HepG2 (cell line): ENCODE results near the gene MARK2. TPM values are rescaled to one million over a fixed set of nuclear protein-coding genes. Genes with fewer than 3 reads are reported as not detected.

Source experiments
- MED8 ChIP-seq: sonication (generic); formaldehyde crosslinking; IDR thresholded peaks from 2 replicates; pipeline ENCODE4 v1.8.1; 2023; ENCODE audit warnings: mild to moderate bottlenecking, missing genetic modification reagents; ENCODE audit not compliant: insufficient replicate concordance
- PCBP1 ChIP-seq: fragments of 200-400 bp; formaldehyde crosslinking; IDR thresholded peaks from 2 replicates; pipeline ENCODE4 v1.6.1; 2017; ENCODE audit warnings: mild to moderate bottlenecking, low read depth, low read length, borderline replicate concordance
- RAD21 ChIP-seq: fragments of 450-650 bp; formaldehyde crosslinking; IDR thresholded peaks from 2 replicates; pipeline ENCODE4 v1.5.0; 2020; ENCODE audit warnings: mild to moderate bottlenecking
- ZNF253 ChIP-seq: sonication (generic); formaldehyde crosslinking; IDR thresholded peaks from 2 replicates; pipeline ENCODE4 v1.8.0; 2022; ENCODE audit warnings: mild to moderate bottlenecking, missing genetic modification reagents, borderline replicate concordance
- ZNF660 ChIP-seq: sonication (generic); formaldehyde crosslinking; IDR thresholded peaks from 2 replicates; pipeline ENCODE4 v1.5.1; 2020; ENCODE audit warnings: mild to moderate bottlenecking, low read depth, missing genetic modification reagents, borderline replicate concordance
- ZSCAN31 ChIP-seq: sonication (generic); formaldehyde crosslinking; IDR thresholded peaks from 2 replicates; pipeline ENCODE4 v1.5.0; 2020; ENCODE audit warnings: low read depth, mild to moderate bottlenecking, missing genetic modification reagents
- polyA plus RNA-seq, 8 experiments: library from polyadenylated mRNA; depleted of rRNA in 3 of 8; stranded (reverse) in 7 of 8; unstranded in 1 of 8; fragments of >200 nt; fragmentation: Illumina TruSeq in 4 of 8; extraction: Trizol in 4 of 8; gene quantifications; 2 replicates each; pipeline versions ENCODE4 v1.2.1 to v1.2.3, GENCODE V29; 2011 to 2016; ENCODE audit warnings: low read depth in 4 of 8, missing spikeins in 1 of 8, mixed read lengths in 1 of 8; ENCODE audit not compliant: insufficient read depth in 1 of 8
- total RNA-seq, 5 experiments: library from RNA; depleted of rRNA; stranded (reverse); fragments of >200 nt; fragmentation: Illumina TruSeq; extraction: Trizol; gene quantifications; 2 replicates each; pipeline ENCODE4 v1.2.3, GENCODE V29; 2016; ENCODE audit warnings: low read depth in 1 of 5
- TF ChIP-seq, protein P1 (sequence below): sonication (generic); formaldehyde crosslinking; IDR thresholded peaks from 2 replicates; pipeline ENCODE4 v1.4.0; 2020; ENCODE audit warnings: missing genetic modification reagents
- TF ChIP-seq, protein P2 (sequence below): sonication (generic); formaldehyde crosslinking; IDR thresholded peaks from 2 replicates; pipeline ENCODE4 v1.4.0; 2020; ENCODE audit warnings: missing genetic modification reagents
- TF ChIP-seq, protein P3 (sequence below): sonication (generic); formaldehyde crosslinking; IDR thresholded peaks from 2 replicates; pipeline ENCODE4 v1.5.0; 2020; ENCODE audit warnings: mild to moderate bottlenecking, missing genetic modification reagents, moderate library complexity
- TF ChIP-seq, protein P4 (sequence below): sonication (generic); formaldehyde crosslinking; IDR thresholded peaks from 2 replicates; pipeline ENCODE4 v1.9.0; 2021; ENCODE audit warnings: missing genetic modification reagents, borderline replicate concordance
- TF ChIP-seq, protein P5 (sequence below): sonication (generic); formaldehyde crosslinking; IDR thresholded peaks from 2 replicates; pipeline ENCODE4 v1.5.0; 2020; ENCODE audit warnings: mild to moderate bottlenecking, missing genetic modification reagents, borderline replicate concordance
- TF ChIP-seq, protein P6 (sequence below): sonication (generic); IDR thresholded peaks from 2 replicates; pipeline ENCODE4 v1.6.1; 2016; ENCODE audit warnings: low read depth, borderline replicate concordance

MARK2 gene
- total and polyA plus RNA-seq, 2 of the 13 experiments (the other 11 are each of a cell fraction or from before 2014, with no cell fraction given): 13.5 to 13.9 TPM

DNA sequence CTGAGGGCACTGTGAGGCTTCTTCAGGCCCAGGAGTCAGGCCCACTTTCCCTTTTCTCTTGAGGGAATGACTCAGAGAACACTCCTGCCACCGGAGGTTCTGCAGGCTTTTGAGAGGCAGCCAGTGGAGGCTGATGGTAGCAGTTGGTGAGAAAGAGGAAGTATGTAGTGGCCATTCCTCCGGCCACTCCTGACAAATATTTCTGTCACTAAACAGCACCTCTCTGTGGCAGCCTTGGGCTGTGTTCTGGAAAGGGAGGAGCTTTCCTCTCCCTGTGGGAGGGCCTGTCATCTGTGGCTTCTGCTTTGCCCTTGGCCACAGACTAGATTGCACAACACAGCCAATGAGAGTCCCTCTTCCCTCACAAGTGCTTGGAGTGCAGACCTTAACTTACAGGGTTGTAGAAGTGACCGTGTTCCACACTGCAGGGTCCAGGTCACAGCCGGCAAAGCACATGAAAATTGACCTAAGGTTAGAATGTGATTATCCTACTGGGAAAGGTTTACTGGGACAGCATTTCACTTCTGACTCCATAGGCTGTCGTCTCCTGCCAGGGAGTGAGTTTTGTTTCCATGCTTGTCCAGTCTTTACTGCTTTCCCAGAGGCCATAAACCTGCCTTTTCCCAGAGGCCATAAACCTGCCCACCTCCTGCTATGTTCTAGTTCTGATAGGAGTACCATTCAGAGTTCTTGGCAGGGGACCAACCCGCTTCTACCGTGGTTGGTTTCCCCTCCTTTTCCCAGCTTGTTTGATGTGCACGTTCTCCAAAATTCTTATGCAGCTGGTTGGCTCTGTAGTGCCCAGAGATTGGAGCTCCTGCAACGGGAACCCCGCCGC lies 33.3 kb downstream of the MARK2 start (continued):
- TF ChIP-seq, protein P1, sequence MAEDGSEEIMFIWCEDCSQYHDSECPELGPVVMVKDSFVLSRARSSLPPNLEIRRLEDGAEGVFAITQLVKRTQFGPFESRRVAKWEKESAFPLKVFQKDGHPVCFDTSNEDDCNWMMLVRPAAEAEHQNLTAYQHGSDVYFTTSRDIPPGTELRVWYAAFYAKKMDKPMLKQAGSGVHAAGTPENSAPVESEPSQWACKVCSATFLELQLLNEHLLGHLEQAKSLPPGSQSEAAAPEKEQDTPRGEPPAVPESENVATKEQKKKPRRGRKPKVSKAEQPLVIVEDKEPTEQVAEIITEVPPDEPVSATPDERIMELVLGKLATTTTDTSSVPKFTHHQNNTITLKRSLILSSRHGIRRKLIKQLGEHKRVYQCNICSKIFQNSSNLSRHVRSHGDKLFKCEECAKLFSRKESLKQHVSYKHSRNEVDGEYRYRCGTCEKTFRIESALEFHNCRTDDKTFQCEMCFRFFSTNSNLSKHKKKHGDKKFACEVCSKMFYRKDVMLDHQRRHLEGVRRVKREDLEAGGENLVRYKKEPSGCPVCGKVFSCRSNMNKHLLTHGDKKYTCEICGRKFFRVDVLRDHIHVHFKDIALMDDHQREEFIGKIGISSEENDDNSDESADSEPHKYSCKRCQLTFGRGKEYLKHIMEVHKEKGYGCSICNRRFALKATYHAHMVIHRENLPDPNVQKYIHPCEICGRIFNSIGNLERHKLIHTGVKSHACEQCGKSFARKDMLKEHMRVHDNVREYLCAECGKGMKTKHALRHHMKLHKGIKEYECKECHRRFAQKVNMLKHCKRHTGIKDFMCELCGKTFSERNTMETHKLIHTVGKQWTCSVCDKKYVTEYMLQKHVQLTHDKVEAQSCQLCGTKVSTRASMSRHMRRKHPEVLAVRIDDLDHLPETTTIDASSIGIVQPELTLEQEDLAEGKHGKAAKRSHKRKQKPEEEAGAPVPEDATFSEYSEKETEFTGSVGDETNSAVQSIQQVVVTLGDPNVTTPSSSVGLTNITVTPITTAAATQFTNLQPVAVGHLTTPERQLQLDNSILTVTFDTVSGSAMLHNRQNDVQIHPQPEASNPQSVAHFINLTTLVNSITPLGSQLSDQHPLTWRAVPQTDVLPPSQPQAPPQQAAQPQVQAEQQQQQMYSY (CRISPR knock-in tag): no peak
- TF ChIP-seq RAD21 (peak; percentile 91), MED8 (no peak), ZNF660 (CRISPR knock-in tag) (no peak), PCBP1 (no peak), ZSCAN31 (CRISPR knock-in tag) (peak; percentile 74; the same call in 1 of the 2 replicates), ZNF253 (CRISPR knock-in tag) (no peak)
- TF ChIP-seq, protein P2, sequence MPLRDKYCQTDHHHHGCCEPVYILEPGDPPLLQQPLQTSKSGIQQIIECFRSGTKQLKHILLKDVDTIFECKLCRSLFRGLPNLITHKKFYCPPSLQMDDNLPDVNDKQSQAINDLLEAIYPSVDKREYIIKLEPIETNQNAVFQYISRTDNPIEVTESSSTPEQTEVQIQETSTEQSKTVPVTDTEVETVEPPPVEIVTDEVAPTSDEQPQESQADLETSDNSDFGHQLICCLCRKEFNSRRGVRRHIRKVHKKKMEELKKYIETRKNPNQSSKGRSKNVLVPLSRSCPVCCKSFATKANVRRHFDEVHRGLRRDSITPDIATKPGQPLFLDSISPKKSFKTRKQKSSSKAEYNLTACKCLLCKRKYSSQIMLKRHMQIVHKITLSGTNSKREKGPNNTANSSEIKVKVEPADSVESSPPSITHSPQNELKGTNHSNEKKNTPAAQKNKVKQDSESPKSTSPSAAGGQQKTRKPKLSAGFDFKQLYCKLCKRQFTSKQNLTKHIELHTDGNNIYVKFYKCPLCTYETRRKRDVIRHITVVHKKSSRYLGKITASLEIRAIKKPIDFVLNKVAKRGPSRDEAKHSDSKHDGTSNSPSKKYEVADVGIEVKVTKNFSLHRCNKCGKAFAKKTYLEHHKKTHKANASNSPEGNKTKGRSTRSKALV (CRISPR knock-in tag): peak; percentile 85
- TF ChIP-seq, protein P3, sequence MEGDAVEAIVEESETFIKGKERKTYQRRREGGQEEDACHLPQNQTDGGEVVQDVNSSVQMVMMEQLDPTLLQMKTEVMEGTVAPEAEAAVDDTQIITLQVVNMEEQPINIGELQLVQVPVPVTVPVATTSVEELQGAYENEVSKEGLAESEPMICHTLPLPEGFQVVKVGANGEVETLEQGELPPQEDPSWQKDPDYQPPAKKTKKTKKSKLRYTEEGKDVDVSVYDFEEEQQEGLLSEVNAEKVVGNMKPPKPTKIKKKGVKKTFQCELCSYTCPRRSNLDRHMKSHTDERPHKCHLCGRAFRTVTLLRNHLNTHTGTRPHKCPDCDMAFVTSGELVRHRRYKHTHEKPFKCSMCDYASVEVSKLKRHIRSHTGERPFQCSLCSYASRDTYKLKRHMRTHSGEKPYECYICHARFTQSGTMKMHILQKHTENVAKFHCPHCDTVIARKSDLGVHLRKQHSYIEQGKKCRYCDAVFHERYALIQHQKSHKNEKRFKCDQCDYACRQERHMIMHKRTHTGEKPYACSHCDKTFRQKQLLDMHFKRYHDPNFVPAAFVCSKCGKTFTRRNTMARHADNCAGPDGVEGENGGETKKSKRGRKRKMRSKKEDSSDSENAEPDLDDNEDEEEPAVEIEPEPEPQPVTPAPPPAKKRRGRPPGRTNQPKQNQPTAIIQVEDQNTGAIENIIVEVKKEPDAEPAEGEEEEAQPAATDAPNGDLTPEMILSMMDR (CRISPR knock-in tag): peak; percentile 95
- TF ChIP-seq, protein P4, sequence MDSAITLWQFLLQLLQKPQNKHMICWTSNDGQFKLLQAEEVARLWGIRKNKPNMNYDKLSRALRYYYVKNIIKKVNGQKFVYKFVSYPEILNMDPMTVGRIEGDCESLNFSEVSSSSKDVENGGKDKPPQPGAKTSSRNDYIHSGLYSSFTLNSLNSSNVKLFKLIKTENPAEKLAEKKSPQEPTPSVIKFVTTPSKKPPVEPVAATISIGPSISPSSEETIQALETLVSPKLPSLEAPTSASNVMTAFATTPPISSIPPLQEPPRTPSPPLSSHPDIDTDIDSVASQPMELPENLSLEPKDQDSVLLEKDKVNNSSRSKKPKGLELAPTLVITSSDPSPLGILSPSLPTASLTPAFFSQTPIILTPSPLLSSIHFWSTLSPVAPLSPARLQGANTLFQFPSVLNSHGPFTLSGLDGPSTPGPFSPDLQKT (CRISPR knock-in tag): no peak
- TF ChIP-seq, protein P5, sequence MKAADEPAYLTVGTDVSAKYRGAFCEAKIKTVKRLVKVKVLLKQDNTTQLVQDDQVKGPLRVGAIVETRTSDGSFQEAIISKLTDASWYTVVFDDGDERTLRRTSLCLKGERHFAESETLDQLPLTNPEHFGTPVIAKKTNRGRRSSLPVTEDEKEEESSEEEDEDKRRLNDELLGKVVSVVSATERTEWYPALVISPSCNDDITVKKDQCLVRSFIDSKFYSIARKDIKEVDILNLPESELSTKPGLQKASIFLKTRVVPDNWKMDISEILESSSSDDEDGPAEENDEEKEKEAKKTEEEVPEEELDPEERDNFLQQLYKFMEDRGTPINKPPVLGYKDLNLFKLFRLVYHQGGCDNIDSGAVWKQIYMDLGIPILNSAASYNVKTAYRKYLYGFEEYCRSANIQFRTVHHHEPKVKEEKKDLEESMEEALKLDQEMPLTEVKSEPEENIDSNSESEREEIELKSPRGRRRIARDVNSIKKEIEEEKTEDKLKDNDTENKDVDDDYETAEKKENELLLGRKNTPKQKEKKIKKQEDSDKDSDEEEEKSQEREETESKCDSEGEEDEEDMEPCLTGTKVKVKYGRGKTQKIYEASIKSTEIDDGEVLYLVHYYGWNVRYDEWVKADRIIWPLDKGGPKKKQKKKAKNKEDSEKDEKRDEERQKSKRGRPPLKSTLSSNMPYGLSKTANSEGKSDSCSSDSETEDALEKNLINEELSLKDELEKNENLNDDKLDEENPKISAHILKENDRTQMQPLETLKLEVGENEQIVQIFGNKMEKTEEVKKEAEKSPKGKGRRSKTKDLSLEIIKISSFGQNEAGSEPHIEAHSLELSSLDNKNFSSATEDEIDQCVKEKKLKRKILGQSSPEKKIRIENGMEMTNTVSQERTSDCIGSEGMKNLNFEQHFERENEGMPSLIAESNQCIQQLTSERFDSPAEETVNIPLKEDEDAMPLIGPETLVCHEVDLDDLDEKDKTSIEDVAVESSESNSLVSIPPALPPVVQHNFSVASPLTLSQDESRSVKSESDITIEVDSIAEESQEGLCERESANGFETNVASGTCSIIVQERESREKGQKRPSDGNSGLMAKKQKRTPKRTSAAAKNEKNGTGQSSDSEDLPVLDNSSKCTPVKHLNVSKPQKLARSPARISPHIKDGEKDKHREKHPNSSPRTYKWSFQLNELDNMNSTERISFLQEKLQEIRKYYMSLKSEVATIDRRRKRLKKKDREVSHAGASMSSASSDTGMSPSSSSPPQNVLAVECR (CRISPR knock-in tag): peak; percentile 85; the same call in 1 of the 2 replicates
- TF ChIP-seq, protein P6, sequence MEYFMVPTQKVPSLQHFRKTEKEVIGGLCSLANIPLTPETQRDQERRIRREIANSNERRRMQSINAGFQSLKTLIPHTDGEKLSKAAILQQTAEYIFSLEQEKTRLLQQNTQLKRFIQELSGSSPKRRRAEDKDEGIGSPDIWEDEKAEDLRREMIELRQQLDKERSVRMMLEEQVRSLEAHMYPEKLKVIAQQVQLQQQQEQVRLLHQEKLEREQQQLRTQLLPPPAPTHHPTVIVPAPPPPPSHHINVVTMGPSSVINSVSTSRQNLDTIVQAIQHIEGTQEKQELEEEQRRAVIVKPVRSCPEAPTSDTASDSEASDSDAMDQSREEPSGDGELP: peak; percentile 63; the same call in 1 of the 2 replicates
